ENCODE measurements around the gene EID1.

Gene EID1

DNA sequence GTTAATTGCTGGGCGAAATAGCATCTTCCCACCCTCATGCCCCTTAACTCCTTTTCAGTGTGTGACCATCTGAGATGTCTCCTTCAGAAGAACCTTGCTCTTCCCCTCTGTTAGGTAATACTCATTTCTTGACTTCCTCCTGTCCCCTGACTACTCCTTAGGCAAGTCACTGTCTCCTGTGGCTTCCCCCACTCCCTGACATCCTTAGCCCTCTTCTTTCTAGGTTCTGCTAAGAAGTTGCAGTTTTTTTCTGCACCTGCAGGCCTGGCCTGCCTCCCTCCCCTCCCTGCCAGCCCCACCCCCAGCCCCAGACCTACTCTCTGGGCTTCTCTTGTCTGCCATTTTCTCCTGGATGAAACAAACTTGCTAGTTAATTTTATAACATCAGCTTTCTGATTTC, 15.2 kb upstream of the EID1 start:
- H3K9me3 ChIP-seq (ENCODE audit: low read length) = no peaks in the 10 kb centered on the region
- no peaks in the 10 kb centered on the region for H3K27me3 ChIP-seq (ENCODE audit: insufficient read depth, low read length)
- no peaks in the 10 kb centered on the region for H4K20me1 ChIP-seq (ENCODE audit: insufficient read depth, low read length)
- no peaks in the 10 kb centered on the region for H3K9me2 ChIP-seq (ENCODE audit: low read depth, low read length)
- H3F3A ChIP-seq (ENCODE audit: insufficient read depth, low read length) = no peaks in the 10 kb centered on the region
- no peaks in the 10 kb centered on the region for H3K36me3 ChIP-seq (ENCODE audit: insufficient read depth, low read length)
- H3K79me2 ChIP-seq (ENCODE audit: insufficient read depth, low read length) = no peaks in the 10 kb centered on the region
- no peaks in the 10 kb centered on the region for H3K4me1 ChIP-seq (ENCODE audit: insufficient read depth, low read length, severe bottlenecking)
- no peak overlapping the region for H3K4me2 ChIP-seq (ENCODE audit: low read length)
- H3K4me3 ChIP-seq (ENCODE audit: low read depth, low read length, poor library complexity, severe bottlenecking) = no peak overlapping the region
- no peak overlapping the region for H3K27ac ChIP-seq (ENCODE audit: low read depth, low read length, poor library complexity, severe bottlenecking)
- no peak overlapping the region for H3K9ac ChIP-seq (ENCODE audit: low read length)
- TF ChIP-seq EZH2 (IDR thresholded peaks at IDR 0.05; ENCODE audit: borderline replicate concordance, low read length) (no peak), CTCF (IDR thresholded peaks at IDR 0.05; ENCODE audit: low read length) (no peak)
- H2AFZ ChIP-seq (ENCODE audit: low read length) = no peak overlapping the region

GRCh38 chr15:48865370-48866079, 12.4 kb upstream of the EID1 start:
- no peak overlapping the region for H3K27ac ChIP-seq (ENCODE audit: low read depth, low read length, poor library complexity, severe bottlenecking)
- no peaks in the 10 kb centered on the region for H3K4me1 ChIP-seq (ENCODE audit: insufficient read depth, low read length, severe bottlenecking)
- H3K9ac ChIP-seq (ENCODE audit: low read length) = no peak overlapping the region
- no peak overlapping the region for H3K4me3 ChIP-seq (ENCODE audit: low read depth, low read length, poor library complexity, severe bottlenecking)
- H3K79me2 ChIP-seq (ENCODE audit: insufficient read depth, low read length) = no peaks in the 10 kb centered on the region
- H3K4me2 ChIP-seq (ENCODE audit: low read length) = no peak overlapping the region
- H3K9me3 ChIP-seq (ENCODE audit: low read length) = no peaks in the 10 kb centered on the region
- no peaks in the 10 kb centered on the region for H3K27me3 ChIP-seq (ENCODE audit: insufficient read depth, low read length)
- no peak overlapping the region for H2AFZ ChIP-seq (ENCODE audit: low read length)
- no peak for TF ChIP-seq EZH2 (IDR thresholded peaks at IDR 0.05; ENCODE audit: borderline replicate concordance, low read length)
- no peak for TF ChIP-seq CTCF (IDR thresholded peaks at IDR 0.05; ENCODE audit: low read length)
- H3K36me3 ChIP-seq (ENCODE audit: insufficient read depth, low read length) = no peaks in the 10 kb centered on the region
- no peaks in the 10 kb centered on the region for H4K20me1 ChIP-seq (ENCODE audit: insufficient read depth, low read length)
- H3K9me2 ChIP-seq (ENCODE audit: low read depth, low read length) = no peaks in the 10 kb centered on the region
- H3F3A ChIP-seq (ENCODE audit: insufficient read depth, low read length) = no peaks in the 10 kb centered on the region

GRCh38 chr15:48866141-48866563, 11.8 kb upstream of the EID1 start:
- H4K20me1 ChIP-seq (ENCODE audit: insufficient read depth, low read length) = no peaks in the 10 kb centered on the region
- no peak for TF ChIP-seq CTCF (IDR thresholded peaks at IDR 0.05; ENCODE audit: low read length)
- TF ChIP-seq EZH2 (IDR thresholded peaks at IDR 0.05; ENCODE audit: borderline replicate concordance, low read length) = no peak
- H3F3A ChIP-seq (ENCODE audit: insufficient read depth, low read length) = no peaks in the 10 kb centered on the region
- H3K36me3 ChIP-seq (ENCODE audit: insufficient read depth, low read length) = no peaks in the 10 kb centered on the region
- H3K9me3 ChIP-seq (ENCODE audit: low read length) = no peaks in the 10 kb centered on the region
- no peak overlapping the region for H3K4me2 ChIP-seq (ENCODE audit: low read length)
- no peak overlapping the region for H2AFZ ChIP-seq (ENCODE audit: low read length)
- no peak overlapping the region for H3K4me3 ChIP-seq (ENCODE audit: low read depth, low read length, poor library complexity, severe bottlenecking)
- no peaks in the 10 kb centered on the region for H3K79me2 ChIP-seq (ENCODE audit: insufficient read depth, low read length)
- H3K27ac ChIP-seq (ENCODE audit: low read depth, low read length, poor library complexity, severe bottlenecking) = no peak overlapping the region
- no peaks in the 10 kb centered on the region for H3K27me3 ChIP-seq (ENCODE audit: insufficient read depth, low read length)
- no peaks in the 10 kb centered on the region for H3K9me2 ChIP-seq (ENCODE audit: low read depth, low read length)
- no peak overlapping the region for H3K9ac ChIP-seq (ENCODE audit: low read length)
- H3K4me1 ChIP-seq (ENCODE audit: insufficient read depth, low read length, severe bottlenecking) = no peaks in the 10 kb centered on the region

All from OCI-LY1 (cell line).